Stimulated activated CD8-positive, alpha-beta memory T cell treated with anti-CD3 and anti-CD28 coated beads, Interleukin-15, amount 100 ng/mL, for 1 hour (primary cell): ENCODE data around the gene LRRC4B.

Experiments
- DNase-seq: peaks from one replicate; pipeline ENCODE4 v3.0.0-alpha.2; 2020; ENCODE audit warnings: low read depth

The LRRC4B gene

GRCh38 chr19:50506700-50507099 lies 61.5 kb downstream of the LRRC4B start:
- no peak for DNase-seq

DNA sequence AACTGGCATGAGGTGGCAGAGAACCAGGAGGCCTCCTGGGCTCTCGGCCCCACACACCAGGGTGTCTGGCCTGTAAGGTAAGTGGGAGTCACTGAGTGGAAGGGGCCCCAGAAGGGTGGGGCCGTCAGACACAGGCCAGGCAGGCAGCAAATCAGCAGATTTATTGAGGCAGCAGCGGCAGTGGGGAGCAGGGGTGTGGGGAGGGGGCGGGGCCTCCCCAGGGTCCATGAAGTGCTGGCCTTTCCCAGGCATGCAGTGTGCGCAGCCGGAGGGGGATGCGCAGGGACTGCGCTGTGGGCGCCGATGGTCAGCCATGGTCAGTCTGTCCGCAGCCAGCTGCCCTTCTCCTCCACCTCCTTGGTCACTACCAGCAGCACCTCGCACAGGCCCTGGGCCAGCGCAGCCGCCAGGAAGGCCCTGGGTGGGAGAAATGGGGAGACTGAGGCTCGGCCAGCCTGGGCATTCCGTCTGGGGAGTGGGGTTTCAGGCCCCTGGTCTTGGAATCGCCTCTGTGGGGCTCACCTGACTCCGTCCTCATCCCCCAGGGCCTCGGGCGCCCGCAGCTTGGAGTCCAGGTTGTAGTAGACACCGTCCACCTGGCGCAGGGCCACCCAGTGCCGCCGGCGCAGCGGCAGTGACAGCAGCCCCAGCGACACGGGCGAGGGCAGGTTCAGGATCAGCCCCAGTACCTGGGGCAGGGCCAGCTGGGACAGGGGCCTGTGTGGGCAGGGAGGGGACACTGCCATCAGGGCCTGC lies 62.2 kb downstream of the LRRC4B start:
- DNase-seq = no peak

GRCh38 chr19:50501568-50502475 lies 66.4 kb downstream of the LRRC4B start:
- no peak for DNase-seq

DNA sequence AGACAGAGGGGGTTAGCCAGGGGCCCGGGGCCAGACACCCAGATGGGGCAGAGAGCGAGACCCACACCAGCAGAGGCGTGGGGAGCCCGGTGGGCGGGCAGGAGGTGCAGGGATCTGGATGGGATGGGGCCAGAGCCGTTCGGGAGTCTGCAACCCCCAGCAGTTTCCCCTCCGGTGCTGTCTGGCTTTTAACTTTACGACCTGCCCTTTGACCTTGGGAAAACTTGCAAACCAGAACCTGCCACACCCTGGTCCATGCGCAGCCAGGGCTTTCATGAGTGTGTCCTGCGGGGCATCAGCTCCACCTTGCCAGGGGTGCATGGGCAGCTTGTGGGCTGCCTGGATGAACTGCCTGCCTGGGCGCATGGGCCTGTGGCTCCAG lies 67.1 kb downstream of the LRRC4B start:
- no peak for DNase-seq

DNA sequence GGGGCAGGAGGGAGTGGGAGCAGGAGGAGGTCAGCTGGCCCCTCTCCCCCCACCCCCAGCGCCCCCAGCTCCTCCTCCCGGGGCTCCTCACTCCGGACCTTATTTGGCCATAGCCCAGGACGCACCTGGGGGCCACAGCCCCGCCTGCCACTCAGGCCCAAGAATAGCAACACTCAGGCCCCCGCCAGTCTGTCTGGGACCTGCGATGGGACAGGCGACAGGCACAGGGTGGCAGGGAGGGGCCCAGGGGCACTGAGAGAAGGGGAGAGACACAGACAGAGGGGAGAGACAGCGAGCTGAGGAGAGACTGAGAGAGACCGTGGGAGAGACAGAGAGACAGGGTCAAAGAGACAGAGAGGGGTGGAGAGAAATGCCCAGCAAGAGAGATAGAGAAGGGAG lies 67.5 kb downstream of the LRRC4B start:
- no peak for DNase-seq

GRCh38 chr19:50500060-50500752 lies 68.0 kb downstream of the LRRC4B start:
- no peak for DNase-seq

- no peak for DNase-seq
Measured at GRCh38 chr19:50498219-50499056, 69.8 kb downstream of the LRRC4B start.

- DNase-seq = no peak
Measured at GRCh38 chr19:50497022-50497405, 71.2 kb downstream of the LRRC4B start.

- no peak for DNase-seq
Measured at GRCh38 chr19:50496189-50497021, 71.8 kb downstream of the LRRC4B start.

GRCh38 chr19:50495020-50495531 lies 73.2 kb downstream of the LRRC4B start:
- DNase-seq = no peak

DNA sequence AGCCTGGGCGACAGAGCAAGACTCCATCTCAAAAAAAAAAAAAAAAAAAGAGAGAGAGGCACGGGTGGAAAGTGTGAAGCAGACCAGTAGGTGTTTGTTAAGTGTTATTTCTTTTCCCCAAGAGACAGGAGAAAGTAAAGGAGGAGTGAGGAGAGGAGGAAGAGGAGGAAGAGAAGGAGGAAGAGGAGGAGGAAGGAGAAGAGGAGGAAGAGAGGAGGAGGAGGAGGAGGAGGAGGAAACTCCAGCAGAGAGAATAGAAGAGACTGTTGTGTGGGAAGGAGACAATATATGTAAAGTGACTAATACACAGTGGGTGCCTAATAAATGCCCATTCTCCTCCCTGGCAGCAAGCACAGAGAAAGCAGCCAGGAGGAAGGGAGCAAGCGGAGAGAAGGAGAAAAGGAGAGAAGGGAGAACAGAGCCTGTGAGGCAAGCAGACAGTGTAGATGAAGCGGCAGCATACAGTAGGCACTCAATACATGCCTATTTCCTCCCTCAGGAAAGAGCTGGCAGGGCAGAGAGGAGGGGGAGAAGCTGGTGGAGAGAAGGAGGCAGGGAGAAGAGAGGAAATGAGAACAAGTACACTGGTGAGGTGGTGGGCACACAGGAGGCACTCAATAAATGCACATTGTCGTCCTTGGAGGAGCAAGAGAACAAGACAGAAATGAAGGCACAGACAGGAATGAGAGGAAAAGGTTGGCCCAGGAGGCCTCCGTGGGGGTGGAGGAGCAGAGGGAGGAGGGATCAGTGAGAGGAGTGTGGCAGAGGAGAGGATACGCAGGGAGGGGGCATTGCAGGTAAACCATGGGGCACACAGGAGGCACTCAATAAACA lies 73.8 kb downstream of the LRRC4B start:
- no peak for DNase-seq

DNA sequence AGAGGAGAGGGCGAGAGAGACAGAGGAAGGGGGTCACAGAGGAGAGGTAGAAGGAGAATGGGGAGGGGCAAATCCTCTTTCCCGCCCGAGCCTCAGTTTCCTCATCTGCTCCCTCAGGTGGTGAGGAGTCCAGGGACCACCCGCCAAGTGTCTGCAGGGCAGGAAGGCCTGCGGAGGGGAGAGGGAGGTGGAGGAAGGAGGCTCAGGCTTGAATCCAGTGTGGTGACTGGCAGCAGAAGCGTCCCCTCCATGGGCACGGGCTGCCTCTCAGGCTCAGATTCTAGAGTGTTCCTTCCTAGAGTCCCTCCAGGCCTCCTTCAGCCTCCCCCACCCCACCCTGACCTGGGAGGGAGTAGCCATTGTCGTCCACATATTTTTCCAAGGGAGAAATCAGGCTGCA lies 75.1 kb downstream of the LRRC4B start:
- DNase-seq = no peak

GRCh38 chr19:50492303-50493052 lies 75.8 kb downstream of the LRRC4B start:
- DNase-seq = no peak

- no peak for DNase-seq
Measured at GRCh38 chr19:50490991-50491472, 77.2 kb downstream of the LRRC4B start.

DNA sequence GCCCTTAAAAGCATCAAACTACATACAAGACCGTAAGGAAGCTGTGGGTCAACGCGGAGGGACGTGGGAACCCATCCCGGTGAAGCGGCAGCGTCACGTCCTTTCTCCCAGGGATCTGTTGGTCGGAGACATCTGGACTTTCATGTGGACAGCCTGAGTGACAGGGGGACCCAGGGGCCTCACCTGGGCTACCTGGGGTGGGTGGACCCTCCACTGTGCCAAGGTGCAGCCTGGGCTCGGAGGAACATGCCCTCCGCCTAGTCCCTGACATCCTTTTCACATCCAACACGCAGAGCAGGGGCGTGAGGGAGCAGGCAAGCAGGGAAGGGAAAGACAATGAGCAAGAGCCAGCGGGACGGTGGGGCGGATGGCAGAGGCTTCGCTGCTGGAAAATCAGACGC lies 77.8 kb downstream of the LRRC4B start:
- DNase-seq = no peak

DNA sequence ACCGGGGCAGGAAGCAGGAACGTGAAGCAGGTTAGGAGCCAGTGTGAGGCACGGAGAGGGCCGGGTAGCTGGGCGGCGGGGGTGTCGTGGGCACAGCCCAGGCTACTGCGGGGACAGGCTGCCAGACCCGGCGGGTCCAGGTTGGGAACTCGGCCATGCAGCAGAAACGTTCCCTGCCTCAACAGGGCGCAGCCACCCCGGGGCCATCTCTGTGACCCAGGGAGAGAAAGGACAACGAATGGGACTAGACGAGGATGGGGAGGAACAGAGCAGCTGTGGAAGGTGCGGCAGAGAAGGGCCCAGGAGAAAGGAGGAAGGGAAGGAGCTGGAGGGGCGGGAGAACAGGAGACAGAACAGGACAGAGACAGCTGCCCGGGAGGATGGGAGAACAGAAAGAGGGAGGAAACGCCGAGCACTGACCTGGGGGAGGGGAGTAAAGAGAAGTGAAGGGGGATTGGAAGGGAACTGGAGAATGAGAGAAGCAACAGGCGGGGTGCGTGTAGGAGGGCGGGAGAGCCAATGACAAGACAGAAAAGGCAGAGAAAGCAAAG lies 78.7 kb downstream of the LRRC4B start:
- DNase-seq = no peak

DNA sequence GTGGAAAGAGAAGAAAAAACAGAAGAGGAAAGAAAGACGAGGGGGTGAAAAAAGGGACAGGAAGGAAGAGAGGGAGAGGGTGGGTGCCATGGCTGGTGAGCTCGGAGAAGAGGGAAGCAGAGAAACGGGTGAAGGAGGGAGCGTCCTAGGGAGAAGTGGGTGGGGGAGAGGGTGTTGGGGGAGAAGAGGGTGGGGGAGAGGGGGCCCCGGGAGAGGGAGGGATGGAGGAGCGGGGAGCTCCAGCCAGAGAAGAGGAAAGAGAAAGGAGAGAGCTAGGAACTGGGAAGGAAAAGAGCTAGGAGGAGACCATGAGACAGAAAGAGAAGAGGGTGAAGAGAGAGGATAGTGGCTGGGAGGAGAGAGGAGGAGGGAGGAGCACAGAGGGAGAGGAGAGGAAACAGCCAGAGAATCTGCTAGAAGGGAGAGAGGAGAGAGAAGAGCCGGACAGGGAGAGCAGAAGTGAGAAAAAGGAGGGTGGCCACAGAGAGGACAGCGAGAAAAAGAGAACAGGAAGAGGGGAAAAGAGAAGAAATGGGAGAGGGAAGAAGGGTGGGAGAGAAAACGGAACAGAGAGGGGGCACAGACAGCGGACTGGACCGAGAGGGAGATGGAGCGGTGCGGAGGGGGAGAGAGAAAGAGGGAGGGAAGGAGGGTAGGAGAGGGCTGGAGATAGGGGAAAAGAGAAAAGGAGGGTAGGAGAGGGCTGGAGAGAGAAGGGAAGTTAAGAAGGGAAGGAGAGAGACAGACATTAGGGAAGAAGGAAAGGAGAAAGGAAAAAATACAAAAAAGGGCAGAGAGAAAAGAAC lies 79.6 kb downstream of the LRRC4B start:
- no peak for DNase-seq
